Measurements from ENCODE around the gene MARK3. TPM values are rescaled to one million over a fixed set of nuclear protein-coding genes. Genes with fewer than 3 reads are reported as not detected.

The MARK3 gene
- total RNA-seq, 1 experiment from 2014 or later, result 57.2 TPM

DNA sequence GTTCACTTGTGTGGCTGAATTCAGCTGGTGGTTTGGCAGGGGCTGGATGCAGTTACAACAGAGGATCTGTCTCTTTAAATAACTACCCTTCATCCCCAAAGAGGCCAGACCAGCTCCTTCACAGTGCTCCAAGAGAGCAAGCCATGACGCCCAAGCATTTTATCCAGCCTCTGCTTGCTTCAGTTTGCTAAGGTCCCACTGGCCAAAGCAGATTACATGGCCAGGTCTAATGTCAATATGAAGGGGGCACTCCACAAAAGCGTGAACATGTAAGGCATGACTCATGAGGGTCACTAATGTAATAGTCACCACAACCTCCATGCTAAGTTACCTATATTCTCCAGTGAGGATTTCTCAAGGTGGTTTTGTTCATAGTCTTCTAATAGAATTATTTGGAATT, 62.9 kb downstream of the MARK3 start:
- no peak for DNase-seq (ENCODE audit: low read depth, low spot score)
- in situ Hi-C loops (cut with HindIII; ENCODE audit: low pct_unique_long_range_greater_than_20kb, low sequenced_read_pairs), result no loop called here

DNA sequence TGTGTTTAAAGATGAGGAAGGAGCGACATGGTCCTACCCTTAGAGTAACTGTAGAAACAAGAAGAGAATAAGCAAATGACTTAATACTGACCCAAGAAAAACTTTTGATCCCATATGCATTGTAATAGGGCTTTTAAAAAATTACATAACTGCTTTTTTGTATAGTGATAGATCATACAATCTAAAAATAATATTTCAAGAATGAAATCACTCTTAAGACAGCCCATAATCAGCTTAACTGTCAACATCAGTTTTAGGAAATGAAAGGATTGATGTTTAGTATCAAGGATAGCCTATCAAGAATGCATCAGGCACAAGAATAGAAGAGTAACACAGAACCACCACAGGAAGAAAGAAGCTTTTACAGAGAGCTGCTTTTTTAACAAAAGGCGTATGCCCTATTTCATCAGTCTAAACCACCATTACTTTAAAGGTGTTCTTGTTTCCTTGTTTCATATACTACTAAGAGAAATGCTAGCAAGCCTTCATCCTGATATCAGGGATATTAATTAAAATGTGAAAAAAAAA, 64.5 kb downstream of the MARK3 start:
- no peak for DNase-seq (ENCODE audit: low read depth, low spot score)
- in situ Hi-C loops (cut with HindIII; ENCODE audit: low pct_unique_long_range_greater_than_20kb, low sequenced_read_pairs), result no loop called here

DNA sequence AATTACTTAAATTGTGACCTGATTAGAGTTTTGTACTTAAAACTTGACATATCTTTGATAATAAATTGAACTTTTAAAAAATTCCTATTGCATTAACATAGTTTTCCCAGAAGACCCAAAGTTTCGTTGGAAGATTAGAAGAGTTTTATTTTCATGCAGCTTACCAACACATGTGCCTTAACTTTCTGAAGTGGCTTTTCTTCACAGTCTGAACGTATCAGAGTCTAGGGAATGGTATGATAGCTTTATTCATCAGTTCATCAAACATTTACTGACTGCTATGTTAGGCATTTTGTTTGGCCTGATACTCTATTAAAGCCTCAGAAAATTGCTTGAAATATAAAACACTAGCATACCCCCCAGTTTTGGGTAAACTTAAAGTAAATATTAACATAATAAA, 65.2 kb downstream of the MARK3 start:
- in situ Hi-C loops (cut with HindIII; ENCODE audit: low pct_unique_long_range_greater_than_20kb, low sequenced_read_pairs), result no loop called here

DNA sequence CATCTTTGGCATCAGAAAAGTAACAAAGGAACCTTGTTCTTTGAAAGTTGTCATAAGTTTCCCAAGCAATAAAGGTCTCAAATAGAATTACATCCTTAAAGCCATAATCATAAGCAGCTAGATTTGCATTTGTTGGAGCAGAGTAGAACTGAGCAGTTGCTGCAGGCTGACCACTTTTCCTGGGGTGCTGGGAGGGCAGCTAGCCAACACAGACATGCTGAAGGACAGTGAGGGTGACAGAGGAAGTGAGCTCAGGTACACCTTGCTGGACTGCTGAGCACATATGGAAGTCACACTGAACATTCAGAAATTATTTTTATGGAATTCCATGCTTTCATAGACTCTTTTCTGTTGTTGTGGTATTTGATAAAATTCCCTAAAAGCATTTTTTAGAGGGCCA, 66.2 kb downstream of the MARK3 start:
- in situ Hi-C loops (cut with HindIII; ENCODE audit: low pct_unique_long_range_greater_than_20kb, low sequenced_read_pairs), result no loop called here
- no peak for DNase-seq (ENCODE audit: low read depth, low spot score)

More for the DNA sequence above, 65.2 kb downstream of the MARK3 start:
- DNase-seq (ENCODE audit: low read depth, low spot score), result no peak

DNA sequence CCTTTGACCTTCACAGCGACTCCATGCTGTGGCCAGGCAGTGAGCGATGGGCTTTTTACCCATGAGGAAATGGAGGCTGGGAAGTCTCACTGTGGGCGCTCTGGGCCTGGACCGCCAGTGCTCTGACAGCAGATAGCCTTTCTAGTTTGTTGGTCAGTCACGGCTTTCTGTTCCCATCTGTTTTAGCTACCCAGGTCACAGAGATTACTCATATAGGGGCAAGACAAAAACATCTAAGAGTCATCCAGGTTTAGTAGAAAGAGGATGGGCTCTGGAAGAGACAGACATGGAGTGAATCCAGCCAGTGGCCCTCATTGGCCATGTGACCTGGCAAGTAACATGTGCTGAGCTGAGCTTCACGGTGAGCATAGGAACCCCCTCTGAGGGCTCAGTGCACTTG, 68.6 kb downstream of the MARK3 start:
- in situ Hi-C loops (cut with HindIII; ENCODE audit: low pct_unique_long_range_greater_than_20kb, low sequenced_read_pairs), result no loop called here
- DNase-seq (ENCODE audit: low read depth, low spot score), result no peak

DNA sequence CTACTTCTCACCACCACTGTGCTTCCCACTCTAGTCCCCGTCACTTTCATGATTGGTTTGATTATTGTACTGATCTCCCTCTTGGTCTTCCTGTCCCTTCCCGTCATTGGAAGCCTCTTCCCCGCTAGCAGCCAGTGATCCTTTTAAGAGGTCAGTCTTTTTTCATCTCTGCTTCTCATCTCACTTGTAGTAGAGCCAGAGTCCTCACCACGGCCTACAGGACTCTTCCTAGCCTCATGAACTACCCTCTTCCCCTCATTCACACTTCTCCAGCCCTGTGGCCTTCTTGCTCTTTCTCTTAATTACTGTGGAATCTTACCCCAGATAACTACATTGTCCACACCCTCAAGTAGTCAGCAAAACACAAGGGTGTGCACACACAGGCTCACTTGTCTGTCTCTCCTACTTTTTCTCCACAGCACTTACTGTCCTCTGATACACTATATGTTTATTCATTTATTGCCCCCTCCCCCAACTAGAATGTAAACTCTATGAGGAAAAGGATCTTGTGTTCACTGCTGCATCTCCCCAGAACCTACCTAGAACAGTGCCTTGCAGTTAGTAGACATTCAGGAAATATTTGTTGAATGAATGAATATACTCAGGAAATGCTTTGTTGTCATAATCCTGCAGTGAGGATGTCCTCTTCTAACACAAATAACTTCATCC, 71.1 kb downstream of the MARK3 start:
- DNase-seq (ENCODE audit: low read depth, low spot score), result peak; percentile 19
- in situ Hi-C loops (cut with HindIII; ENCODE audit: low pct_unique_long_range_greater_than_20kb, low sequenced_read_pairs), result no loop called here

DNA sequence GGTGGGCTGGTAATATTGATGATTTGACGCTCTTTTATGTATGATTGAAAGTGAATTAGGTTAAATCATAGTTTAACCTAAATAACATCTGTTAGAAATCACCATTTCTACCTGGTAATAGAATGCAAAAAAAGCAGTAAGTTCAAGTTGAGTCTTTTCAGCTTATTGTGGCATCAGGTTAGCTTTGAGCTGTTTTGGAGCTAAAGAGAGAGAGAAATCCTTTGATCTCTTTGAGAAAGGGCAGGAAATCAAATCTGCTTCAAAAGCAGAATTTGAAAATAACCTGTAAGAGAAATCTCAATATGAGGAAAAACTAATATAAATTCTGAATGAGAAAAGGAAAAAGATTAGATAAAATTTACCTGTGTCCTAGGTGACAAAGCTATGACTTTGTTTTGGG, 75.2 kb downstream of the MARK3 start:
- in situ Hi-C loops (cut with HindIII; ENCODE audit: low pct_unique_long_range_greater_than_20kb, low sequenced_read_pairs), result loop anchor here (10.0 kb wide), 1 partner anchor 66 kb away; no protein-coding TSS in a partner anchor
- DNase-seq (ENCODE audit: low read depth, low spot score), result no peak

DNA sequence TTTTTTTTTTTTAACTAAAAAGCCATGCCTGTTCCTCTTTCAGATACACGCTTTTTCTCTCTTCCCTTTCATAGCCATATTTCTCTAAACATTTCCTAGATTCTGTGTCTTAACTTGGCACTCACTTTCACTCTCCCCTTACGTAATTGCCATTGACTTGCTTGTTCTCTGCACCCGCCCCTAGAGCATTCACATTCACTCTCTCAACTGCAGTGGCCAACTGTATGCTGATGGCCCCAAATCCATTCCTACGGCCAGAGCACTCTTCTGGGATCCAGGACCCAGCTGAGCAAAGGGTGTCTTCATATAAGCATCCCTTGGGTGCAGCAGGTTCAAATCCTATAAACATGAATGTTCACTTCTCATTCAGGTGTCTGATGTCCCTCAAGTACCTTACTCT, 77.9 kb downstream of the MARK3 start:
- no peak for DNase-seq (ENCODE audit: low read depth, low spot score)
- in situ Hi-C loops (cut with HindIII; ENCODE audit: low pct_unique_long_range_greater_than_20kb, low sequenced_read_pairs), result loop anchor here (10.0 kb wide), 1 partner anchor 68 kb away; no protein-coding TSS in a partner anchor

GRCh38 chr14:103463851-103464250, 78.6 kb downstream of the MARK3 start:
- in situ Hi-C loops (cut with HindIII; ENCODE audit: low pct_unique_long_range_greater_than_20kb, low sequenced_read_pairs), result loop anchor here (10.0 kb wide), 1 partner anchor 69 kb away; no protein-coding TSS in a partner anchor

DNA sequence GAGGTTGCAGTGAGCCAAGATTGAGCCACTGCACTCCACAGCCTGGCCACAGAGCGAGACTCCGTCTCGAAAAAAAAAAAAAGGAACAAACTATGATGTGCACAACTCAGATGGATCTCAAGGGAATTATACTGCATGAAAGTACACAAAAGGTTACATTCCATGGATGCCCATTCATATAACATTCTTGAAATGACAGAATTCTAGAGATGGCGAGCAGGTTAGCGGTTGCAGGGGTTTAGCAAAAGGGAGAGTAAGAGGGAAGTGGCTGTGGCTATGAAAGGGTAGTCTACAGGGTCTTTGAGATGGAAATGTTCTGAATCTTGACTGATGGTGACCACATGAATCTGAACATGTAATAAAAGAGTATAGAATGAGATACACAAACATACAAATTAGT, 87.7 kb downstream of the MARK3 start:
- DNase-seq (ENCODE audit: low read depth, low spot score), result no peak
- in situ Hi-C loops (cut with HindIII; ENCODE audit: low pct_unique_long_range_greater_than_20kb, low sequenced_read_pairs), result no loop called here

More at GRCh38 chr14:103463851-103464250, 78.6 kb downstream of the MARK3 start:
- DNase-seq (ENCODE audit: low read depth, low spot score), result no peak

DNA sequence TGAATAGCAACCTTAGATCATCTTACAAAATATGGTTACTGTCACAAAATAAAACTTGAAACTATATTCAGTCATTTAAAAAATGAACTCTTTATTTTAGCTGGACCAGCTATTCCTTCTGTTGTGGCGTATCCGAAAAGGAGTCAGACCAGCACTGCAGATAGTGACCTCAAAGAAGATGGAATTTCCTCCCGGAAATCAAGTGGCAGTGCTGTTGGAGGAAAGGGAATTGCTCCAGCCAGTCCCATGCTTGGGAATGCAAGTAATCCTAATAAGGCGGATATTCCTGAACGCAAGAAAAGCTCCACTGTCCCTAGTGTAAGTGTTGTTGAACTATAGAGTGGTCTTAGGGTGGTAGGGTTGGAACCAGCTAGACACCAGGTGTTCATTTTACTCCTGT, 89.7 kb downstream of the MARK3 start:
- in situ Hi-C loops (cut with HindIII; ENCODE audit: low pct_unique_long_range_greater_than_20kb, low sequenced_read_pairs), result no loop called here
- DNase-seq (ENCODE audit: low read depth, low spot score), result no peak

GRCh38 chr14:103476065-103476464, 90.8 kb downstream of the MARK3 start:
- in situ Hi-C loops (cut with HindIII; ENCODE audit: low pct_unique_long_range_greater_than_20kb, low sequenced_read_pairs), result no loop called here
- peak; percentile 38 for DNase-seq (ENCODE audit: low read depth, low spot score)

DNA sequence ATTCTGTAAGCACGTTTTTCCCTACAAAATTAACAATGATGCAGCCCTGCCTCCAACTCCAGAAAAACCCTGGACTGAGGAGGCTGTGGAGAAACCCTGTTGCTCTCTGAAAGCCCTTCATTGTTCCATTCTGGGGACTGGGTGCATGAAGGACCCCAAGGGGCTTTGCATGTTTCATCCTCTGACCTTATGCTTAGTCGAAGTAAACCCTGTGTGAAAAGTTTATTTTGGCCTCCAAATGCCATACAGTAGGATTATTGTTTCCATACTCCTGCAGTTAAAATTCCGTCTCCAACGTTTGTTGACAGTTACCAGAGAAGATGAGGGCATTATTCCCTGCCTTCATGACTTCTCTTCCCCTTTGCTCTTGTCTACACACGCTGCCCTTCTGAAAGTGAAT, 91.4 kb downstream of the MARK3 start:
- in situ Hi-C loops (cut with HindIII; ENCODE audit: low pct_unique_long_range_greater_than_20kb, low sequenced_read_pairs), result no loop called here
- peak; percentile 94 for DNase-seq (ENCODE audit: low read depth, low spot score)

DNA sequence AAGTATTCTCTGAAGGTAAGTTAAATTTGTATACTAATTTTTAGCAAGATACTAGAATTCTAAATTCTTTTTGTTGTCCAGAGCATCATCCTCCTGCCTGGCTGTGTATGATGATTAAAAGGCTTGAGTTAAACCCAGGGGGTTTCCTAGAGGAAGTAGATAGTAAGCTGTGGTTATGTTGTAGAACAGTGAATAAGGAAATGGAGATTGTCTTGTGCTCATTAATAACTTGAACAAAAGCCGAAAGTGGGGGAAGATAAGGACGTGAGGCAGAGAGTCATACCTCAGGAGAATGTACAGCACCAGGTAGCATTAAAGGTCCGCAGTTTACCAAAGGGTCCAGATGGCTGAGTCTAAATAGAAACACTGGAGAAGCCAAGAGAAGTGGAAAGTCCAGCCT, 95.4 kb downstream of the MARK3 start:
- in situ Hi-C loops (cut with HindIII; ENCODE audit: low pct_unique_long_range_greater_than_20kb, low sequenced_read_pairs), result no loop called here

DNA sequence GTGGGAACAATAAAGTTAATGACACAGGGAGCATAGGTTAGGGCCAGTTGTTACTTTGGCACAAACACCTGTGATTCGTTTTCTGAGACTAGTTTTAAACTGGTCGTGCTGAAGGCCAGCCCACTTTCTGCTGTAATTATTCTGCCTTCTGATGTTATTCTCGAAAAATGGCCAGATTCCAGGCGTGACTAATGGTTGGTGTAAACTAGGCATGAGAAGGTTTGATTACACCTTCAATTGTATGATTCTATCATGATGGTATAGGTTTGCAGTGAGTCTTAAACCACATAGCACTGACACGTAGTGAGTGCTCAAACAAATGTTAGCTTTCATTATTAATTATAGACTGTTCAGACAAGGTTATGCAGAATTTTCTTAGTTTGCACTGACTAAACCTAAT, 98.4 kb downstream of the MARK3 start:
- no peak for DNase-seq (ENCODE audit: low read depth, low spot score)
- in situ Hi-C loops (cut with HindIII; ENCODE audit: low pct_unique_long_range_greater_than_20kb, low sequenced_read_pairs), result no loop called here

More for the DNA sequence above, 95.4 kb downstream of the MARK3 start:
- DNase-seq (ENCODE audit: low read depth, low spot score), result no peak

- in situ Hi-C loops (cut with HindIII; ENCODE audit: low pct_unique_long_range_greater_than_20kb, low sequenced_read_pairs), result no loop called here
- no peak for DNase-seq (ENCODE audit: low read depth, low spot score)
Observed at GRCh38 chr14:103485504-103485903, 100.3 kb downstream of the MARK3 start.

GRCh38 chr14:103488071-103488470, 102.9 kb downstream of the MARK3 start:
- in situ Hi-C loops (cut with HindIII; ENCODE audit: low pct_unique_long_range_greater_than_20kb, low sequenced_read_pairs), result no loop called here
- no peak for DNase-seq (ENCODE audit: low read depth, low spot score)

DNA sequence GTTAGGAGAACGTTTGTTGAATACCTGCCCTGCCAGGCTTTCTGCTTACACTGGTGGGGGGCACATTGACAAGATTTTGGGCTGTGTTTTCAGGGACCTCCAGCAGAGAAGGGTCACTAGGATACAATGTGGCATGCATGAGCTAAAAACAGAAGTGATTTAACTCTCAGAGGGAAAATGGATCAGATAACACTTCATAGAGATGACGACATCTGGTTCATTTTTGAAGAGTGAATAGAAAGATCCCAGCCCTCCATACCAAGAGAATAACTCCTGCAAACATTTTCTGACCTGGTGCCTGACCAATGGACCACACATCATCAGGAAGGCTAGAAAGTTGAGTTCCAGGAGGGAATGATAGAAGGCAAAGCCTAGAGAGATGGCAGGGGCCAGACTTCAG, 103.7 kb downstream of the MARK3 start:
- in situ Hi-C loops (cut with HindIII; ENCODE audit: low pct_unique_long_range_greater_than_20kb, low sequenced_read_pairs), result no loop called here
- DNase-seq (ENCODE audit: low read depth, low spot score), result no peak

DNA sequence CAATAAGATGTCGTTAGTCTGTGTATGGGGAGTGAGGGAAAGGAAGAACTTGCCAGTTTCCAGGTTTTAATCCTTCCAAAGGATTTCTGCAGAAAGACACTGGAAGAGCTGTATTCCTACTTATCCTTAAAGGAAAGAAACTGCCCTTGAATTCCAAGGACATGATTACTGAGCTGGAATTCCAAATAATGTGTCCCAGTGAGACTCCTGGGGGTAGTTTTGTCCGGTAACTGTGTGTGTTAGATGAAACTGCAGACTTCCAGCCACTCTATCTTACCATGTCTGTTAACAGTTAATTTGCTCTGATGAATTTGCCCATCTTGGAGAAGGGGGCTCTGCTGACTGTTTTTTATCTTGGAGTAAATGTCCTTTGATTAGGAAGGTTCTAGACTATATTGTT, 104.4 kb downstream of the MARK3 start:
- in situ Hi-C loops (cut with HindIII; ENCODE audit: low pct_unique_long_range_greater_than_20kb, low sequenced_read_pairs), result no loop called here

More for the DNA sequence above, 104.4 kb downstream of the MARK3 start:
- DNase-seq (ENCODE audit: low read depth, low spot score), result no peak

Measured in SK-MEL-5 (cell line).